H1 (cell line): ENCODE data around the gene KRT81. TPM values are rescaled to one million over a fixed set of nuclear protein-coding genes. Genes with fewer than 3 reads are reported as not detected.

Experiments
- BRCA1 ChIP-seq: IDR thresholded peaks from 2 replicates; pipeline ENCODE4 v1.6.1; 2012; ENCODE audit warnings: low read depth, low read length, improper control_type of control experiment
- EGR1 ChIP-seq: IDR thresholded peaks from 2 replicates; pipeline ENCODE4 v1.6.1; 2011; ENCODE audit warnings: low read depth, low read length, borderline replicate concordance
- KDM5A ChIP-seq: fragments of 200-600 bp; IDR thresholded peaks from 2 replicates; pipeline ENCODE4 v1.7.1; 2012; ENCODE audit warnings: mild to moderate bottlenecking, low read length, inconsistent platforms, mixed read lengths
- NANOG ChIP-seq: IDR thresholded peaks from 2 replicates; pipeline ENCODE4 v1.6.1; 2011; ENCODE audit warnings: low read length, low read depth, mild to moderate bottlenecking, inconsistent platforms; ENCODE audit not compliant: insufficient read depth, poor library complexity, severe bottlenecking
- RAD21 ChIP-seq, 2 experiments: IDR thresholded peaks in 1 of 2; conservative IDR thresholded peaks in 1 of 2; 2 replicates each; pipeline ENCODE4 v1.6.1; 2011; ENCODE audit warnings: low read depth in 2 of 2, low read length in 2 of 2, improper control_type of control experiment in 1 of 2, inconsistent platforms in 1 of 2, mild to moderate bottlenecking in 1 of 2, moderate library complexity in 1 of 2
- SP2 ChIP-seq: IDR thresholded peaks from 2 replicates; pipeline ENCODE4 v1.6.1; 2012; ENCODE audit warnings: mild to moderate bottlenecking, low read length, inconsistent platforms
- SUZ12 ChIP-seq: fragments of 200-600 bp; sonication (generic); IDR thresholded peaks from 2 replicates; pipeline ENCODE4 v1.6.1; 2012; ENCODE audit warnings: mild to moderate bottlenecking, inconsistent platforms, low read length, moderate library complexity, mixed read lengths
- TAF7 ChIP-seq: optimal IDR thresholded peaks from 2 replicates; pipeline ENCODE3; 2011; ENCODE audit warnings: low read depth, mild to moderate bottlenecking, inconsistent platforms, low read length, moderate library complexity, borderline replicate concordance
- polyA plus RNA-seq, 7 experiments: library from polyadenylated mRNA; depleted of rRNA in 3 of 7; stranded (reverse) in 5 of 7; unstranded in 2 of 7; fragments of >200 nt in 5 of 7; fragments of 200-250 nt in 2 of 7; gene quantifications; 1 replicate in 5 of 7; 2 replicates in 1 of 7; 4 replicates in 1 of 7; pipeline versions ENCODE4 v1.2.1 to v1.2.3, GENCODE V29; 2011 to 2013; ENCODE audit warnings: missing spikeins in 2 of 7, mixed read lengths in 2 of 7
- total RNA-seq: library from RNA; stranded (reverse); fragmentation: NEBNext Ultra II Directional; extraction: Animal tissue kit (Norgen Biotek cat#: 25700); gene quantifications from 2 replicates; pipeline ENCODE4 v1.2.1, GENCODE V29; 2021
- TF ChIP-seq, protein P1 (sequence below): fragments of 300-600 bp; sonication (generic); IDR thresholded peaks from 2 replicates; pipeline ENCODE4 v1.7.1; 2012; ENCODE audit warnings: low read length, moderate library complexity, mild to moderate bottlenecking, inconsistent platforms; ENCODE audit not compliant: insufficient replicate concordance
- TF ChIP-seq, protein P2 (sequence below): IDR thresholded peaks from 2 replicates; pipeline ENCODE4 v1.6.1; 2012; ENCODE audit warnings: low read length, inconsistent platforms

The KRT81 gene
- total and polyA plus RNA-seq, 2 of the 8 experiments (the other 6 are each of a cell fraction or from before 2014, with no cell fraction given), result not detected

DNA sequence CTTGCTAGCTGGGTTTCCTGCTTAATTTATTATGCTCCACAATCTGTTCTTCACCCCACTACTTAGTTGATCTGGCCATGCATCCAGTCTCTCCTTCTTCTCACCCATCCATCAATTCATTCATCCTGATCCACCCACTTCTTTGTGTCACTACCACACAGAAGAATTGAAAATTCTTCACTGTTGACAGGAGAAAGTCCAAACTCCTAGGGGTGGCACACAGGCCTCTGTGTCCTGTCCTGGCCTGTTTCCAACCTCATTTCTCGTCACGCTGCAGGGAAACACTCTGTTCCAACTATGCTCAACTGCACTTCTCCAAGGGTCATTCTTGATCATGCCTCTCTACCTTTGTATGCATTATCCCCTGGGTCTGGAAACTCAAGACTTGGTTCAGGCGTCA lies 40.5 kb upstream of the KRT81 start (continued):
- TF ChIP-seq, protein P1, sequence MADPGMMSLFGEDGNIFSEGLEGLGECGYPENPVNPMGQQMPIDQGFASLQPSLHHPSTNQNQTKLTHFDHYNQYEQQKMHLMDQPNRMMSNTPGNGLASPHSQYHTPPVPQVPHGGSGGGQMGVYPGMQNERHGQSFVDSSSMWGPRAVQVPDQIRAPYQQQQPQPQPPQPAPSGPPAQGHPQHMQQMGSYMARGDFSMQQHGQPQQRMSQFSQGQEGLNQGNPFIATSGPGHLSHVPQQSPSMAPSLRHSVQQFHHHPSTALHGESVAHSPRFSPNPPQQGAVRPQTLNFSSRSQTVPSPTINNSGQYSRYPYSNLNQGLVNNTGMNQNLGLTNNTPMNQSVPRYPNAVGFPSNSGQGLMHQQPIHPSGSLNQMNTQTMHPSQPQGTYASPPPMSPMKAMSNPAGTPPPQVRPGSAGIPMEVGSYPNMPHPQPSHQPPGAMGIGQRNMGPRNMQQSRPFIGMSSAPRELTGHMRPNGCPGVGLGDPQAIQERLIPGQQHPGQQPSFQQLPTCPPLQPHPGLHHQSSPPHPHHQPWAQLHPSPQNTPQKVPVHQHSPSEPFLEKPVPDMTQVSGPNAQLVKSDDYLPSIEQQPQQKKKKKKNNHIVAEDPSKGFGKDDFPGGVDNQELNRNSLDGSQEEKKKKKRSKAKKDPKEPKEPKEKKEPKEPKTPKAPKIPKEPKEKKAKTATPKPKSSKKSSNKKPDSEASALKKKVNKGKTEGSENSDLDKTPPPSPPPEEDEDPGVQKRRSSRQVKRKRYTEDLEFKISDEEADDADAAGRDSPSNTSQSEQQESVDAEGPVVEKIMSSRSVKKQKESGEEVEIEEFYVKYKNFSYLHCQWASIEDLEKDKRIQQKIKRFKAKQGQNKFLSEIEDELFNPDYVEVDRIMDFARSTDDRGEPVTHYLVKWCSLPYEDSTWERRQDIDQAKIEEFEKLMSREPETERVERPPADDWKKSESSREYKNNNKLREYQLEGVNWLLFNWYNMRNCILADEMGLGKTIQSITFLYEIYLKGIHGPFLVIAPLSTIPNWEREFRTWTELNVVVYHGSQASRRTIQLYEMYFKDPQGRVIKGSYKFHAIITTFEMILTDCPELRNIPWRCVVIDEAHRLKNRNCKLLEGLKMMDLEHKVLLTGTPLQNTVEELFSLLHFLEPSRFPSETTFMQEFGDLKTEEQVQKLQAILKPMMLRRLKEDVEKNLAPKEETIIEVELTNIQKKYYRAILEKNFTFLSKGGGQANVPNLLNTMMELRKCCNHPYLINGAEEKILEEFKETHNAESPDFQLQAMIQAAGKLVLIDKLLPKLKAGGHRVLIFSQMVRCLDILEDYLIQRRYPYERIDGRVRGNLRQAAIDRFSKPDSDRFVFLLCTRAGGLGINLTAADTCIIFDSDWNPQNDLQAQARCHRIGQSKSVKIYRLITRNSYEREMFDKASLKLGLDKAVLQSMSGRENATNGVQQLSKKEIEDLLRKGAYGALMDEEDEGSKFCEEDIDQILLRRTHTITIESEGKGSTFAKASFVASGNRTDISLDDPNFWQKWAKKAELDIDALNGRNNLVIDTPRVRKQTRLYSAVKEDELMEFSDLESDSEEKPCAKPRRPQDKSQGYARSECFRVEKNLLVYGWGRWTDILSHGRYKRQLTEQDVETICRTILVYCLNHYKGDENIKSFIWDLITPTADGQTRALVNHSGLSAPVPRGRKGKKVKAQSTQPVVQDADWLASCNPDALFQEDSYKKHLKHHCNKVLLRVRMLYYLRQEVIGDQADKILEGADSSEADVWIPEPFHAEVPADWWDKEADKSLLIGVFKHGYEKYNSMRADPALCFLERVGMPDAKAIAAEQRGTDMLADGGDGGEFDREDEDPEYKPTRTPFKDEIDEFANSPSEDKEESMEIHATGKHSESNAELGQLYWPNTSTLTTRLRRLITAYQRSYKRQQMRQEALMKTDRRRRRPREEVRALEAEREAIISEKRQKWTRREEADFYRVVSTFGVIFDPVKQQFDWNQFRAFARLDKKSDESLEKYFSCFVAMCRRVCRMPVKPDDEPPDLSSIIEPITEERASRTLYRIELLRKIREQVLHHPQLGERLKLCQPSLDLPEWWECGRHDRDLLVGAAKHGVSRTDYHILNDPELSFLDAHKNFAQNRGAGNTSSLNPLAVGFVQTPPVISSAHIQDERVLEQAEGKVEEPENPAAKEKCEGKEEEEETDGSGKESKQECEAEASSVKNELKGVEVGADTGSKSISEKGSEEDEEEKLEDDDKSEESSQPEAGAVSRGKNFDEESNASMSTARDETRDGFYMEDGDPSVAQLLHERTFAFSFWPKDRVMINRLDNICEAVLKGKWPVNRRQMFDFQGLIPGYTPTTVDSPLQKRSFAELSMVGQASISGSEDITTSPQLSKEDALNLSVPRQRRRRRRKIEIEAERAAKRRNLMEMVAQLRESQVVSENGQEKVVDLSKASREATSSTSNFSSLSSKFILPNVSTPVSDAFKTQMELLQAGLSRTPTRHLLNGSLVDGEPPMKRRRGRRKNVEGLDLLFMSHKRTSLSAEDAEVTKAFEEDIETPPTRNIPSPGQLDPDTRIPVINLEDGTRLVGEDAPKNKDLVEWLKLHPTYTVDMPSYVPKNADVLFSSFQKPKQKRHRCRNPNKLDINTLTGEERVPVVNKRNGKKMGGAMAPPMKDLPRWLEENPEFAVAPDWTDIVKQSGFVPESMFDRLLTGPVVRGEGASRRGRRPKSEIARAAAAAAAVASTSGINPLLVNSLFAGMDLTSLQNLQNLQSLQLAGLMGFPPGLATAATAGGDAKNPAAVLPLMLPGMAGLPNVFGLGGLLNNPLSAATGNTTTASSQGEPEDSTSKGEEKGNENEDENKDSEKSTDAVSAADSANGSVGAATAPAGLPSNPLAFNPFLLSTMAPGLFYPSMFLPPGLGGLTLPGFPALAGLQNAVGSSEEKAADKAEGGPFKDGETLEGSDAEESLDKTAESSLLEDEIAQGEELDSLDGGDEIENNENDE, result no peak
- TF ChIP-seq RAD21 (IDR thresholded peaks at IDR 0.05 in 1 of 2, conservative IDR thresholded peaks at IDR 0.05 in 1 of 2; ENCODE audit: low read depth in 2 of 2, low read length in 2 of 2) (no peak), BRCA1 (no peak), SUZ12 (no peak), NANOG (no peak), SP2 (no peak), KDM5A (no peak), EGR1 (no peak), TAF7 (no peak)
- TF ChIP-seq, protein P2, sequence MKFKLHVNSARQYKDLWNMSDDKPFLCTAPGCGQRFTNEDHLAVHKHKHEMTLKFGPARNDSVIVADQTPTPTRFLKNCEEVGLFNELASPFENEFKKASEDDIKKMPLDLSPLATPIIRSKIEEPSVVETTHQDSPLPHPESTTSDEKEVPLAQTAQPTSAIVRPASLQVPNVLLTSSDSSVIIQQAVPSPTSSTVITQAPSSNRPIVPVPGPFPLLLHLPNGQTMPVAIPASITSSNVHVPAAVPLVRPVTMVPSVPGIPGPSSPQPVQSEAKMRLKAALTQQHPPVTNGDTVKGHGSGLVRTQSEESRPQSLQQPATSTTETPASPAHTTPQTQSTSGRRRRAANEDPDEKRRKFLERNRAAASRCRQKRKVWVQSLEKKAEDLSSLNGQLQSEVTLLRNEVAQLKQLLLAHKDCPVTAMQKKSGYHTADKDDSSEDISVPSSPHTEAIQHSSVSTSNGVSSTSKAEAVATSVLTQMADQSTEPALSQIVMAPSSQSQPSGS, result no peak
